GM23248 (cell line): ENCODE data around the gene BTN2A1. TPM values are rescaled to one million over a fixed set of nuclear protein-coding genes. Genes with fewer than 3 reads are reported as not detected.

Experiments used
- DNase-seq: peaks from one replicate; pipeline ENCODE4 v3.0.0-alpha.2; 2015
- H2AFZ ChIP-seq: fragments of 200-600 bp; sonication (generic); 2 replicates; pipeline ENCODE4 v1.6.1; 2016; ENCODE audit warnings: antibody characterized with exemption
- H3F3A ChIP-seq: fragments of 200-600 bp; sonication (generic); 2 replicates; pipeline ENCODE4 v1.6.1; 2016; ENCODE audit warnings: mild to moderate bottlenecking, antibody characterized with exemption, mixed run types; ENCODE audit not compliant: insufficient read depth
- H3K27ac ChIP-seq: fragments of 200-600 bp; sonication (generic); 2 replicates; pipeline ENCODE4 v1.5.1; 2016; ENCODE audit warnings: mild to moderate bottlenecking
- H3K27me3 ChIP-seq: fragments of 200-600 bp; sonication (generic); replicated peaks from 2 replicates; pipeline ENCODE4 v1.6.1; 2016; ENCODE audit warnings: mild to moderate bottlenecking; ENCODE audit not compliant: insufficient read depth
- H3K36me3 ChIP-seq: fragments of 200-600 bp; sonication (generic); 2 replicates; pipeline ENCODE4 v1.6.1; 2016; ENCODE audit warnings: low read depth, mild to moderate bottlenecking
- H3K4me1 ChIP-seq: fragments of 200-600 bp; sonication (generic); 2 replicates; pipeline ENCODE4 v1.6.1; 2016; ENCODE audit warnings: mild to moderate bottlenecking; ENCODE audit not compliant: insufficient read depth
- H3K4me2 ChIP-seq: fragments of 200-600 bp; sonication (generic); one replicate; pipeline ENCODE4 v1.6.1; 2016; ENCODE audit warnings: mild to moderate bottlenecking; ENCODE audit not compliant: unreplicated experiment
- H3K4me3 ChIP-seq: fragments of 200-600 bp; sonication (generic); 2 replicates; pipeline ENCODE4 v1.5.1; 2016; ENCODE audit warnings: mild to moderate bottlenecking
- H3K79me2 ChIP-seq: fragments of 200-600 bp; sonication (generic); 2 replicates; pipeline ENCODE4 v1.6.1; 2016; ENCODE audit warnings: mild to moderate bottlenecking; ENCODE audit not compliant: insufficient read depth
- H3K9ac ChIP-seq: fragments of 200-600 bp; sonication (generic); 2 replicates; pipeline ENCODE4 v1.6.1; 2016; ENCODE audit warnings: mild to moderate bottlenecking
- H3K9me2 ChIP-seq: fragments of 200-600 bp; sonication (generic); 2 replicates; pipeline ENCODE4 v1.6.1; 2016; ENCODE audit warnings: mixed run types, mild to moderate bottlenecking, moderate library complexity; ENCODE audit not compliant: insufficient read depth
- H3K9me3 ChIP-seq: fragments of 200-600 bp; sonication (generic); one replicate; pipeline ENCODE4 v1.6.1; 2017; ENCODE audit warnings: low read depth
- H4K20me1 ChIP-seq: fragments of 200-600 bp; sonication (generic); 2 replicates; pipeline ENCODE4 v1.6.0; 2016; ENCODE audit not compliant: insufficient read depth
- EZH2 ChIP-seq: fragments of 200-600 bp; sonication (generic); IDR thresholded peaks from 2 replicates; pipeline ENCODE4 v1.6.1; 2018; ENCODE audit warnings: antibody characterized with exemption, mild to moderate bottlenecking; ENCODE audit not compliant: insufficient read depth, poor library complexity, severe bottlenecking
- EZH2phosphoT487 ChIP-seq: fragments of 200-600 bp; sonication (generic); IDR thresholded peaks from 2 replicates; pipeline ENCODE4 v1.6.1; 2018; ENCODE audit warnings: antibody characterized with exemption, moderate library complexity, mild to moderate bottlenecking, low read depth; ENCODE audit not compliant: insufficient read depth
- WGBS, 2 experiments: methylation state at CpG; one replicate each; pipeline ENCODE4 v1.1.6; 2015 to 2017; ENCODE audit warnings: low lambda C conversion rate in 2 of 2, low coverage in 1 of 2; ENCODE audit errors: missing lambda C conversion rate in 2 of 2; 5-methylcytosine and 5-hydroxymethylcytosine counted together
- in situ Hi-C: fragments of 300-500 bp; cut with MboI; formaldehyde crosslinking; loops from 2 replicates; pipeline ENCODE4 v1.15.0; 2020
- polyA plus RNA-seq: library from polyadenylated mRNA; unstranded; fragments of >200 nt; fragmentation: Nextera tagmentation; extraction: Ambion mirVana; gene quantifications from 2 replicates; pipeline ENCODE4 v1.2.1, GENCODE V29; 2016
- total RNA-seq: library from RNA; depleted of rRNA; stranded (reverse); fragments of >200 nt; shearing (Covaris generic); gene quantifications from 2 replicates; pipeline ENCODE4 v1.2.3, GENCODE V29; 2014

The BTN2A1 gene
- total and polyA plus RNA-seq, 2 experiments from 2014 or later: 15.0 to 18.4 TPM

DNA sequence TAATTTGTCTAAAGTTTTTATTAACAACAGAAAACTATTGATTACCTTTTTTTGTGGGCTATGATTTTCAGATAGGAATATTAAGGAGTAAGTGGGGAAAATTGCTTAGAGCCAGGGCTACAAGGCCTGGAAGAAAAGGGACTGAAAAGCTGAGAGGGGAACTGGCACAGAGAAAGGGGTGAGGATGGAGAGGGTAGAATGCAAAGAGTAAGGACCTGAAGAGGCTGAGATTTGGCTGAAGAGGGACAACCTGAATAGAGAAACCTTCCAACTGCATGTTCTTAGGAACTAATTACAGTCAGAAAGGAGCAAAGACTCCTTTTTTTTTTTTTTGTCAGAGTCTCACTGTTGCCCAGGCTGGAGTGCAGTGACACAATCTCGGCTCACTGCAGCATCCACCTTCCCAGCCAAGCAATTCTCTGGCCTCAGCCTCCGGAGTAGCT, 16.7 kb downstream of the BTN2A1 start:
- Histone ChIP-seq H3K9me3 (no peaks in the 10 kb centered on the region), H3K4me1 (peaks cover 26% of the 10 kb centered on the region), H4K20me1 (no peaks in the 10 kb centered on the region), H3K9ac (peak overlapping the region; percentile 89), H3K9me2 (no peaks in the 10 kb centered on the region), H3F3A (peaks cover 57% of the 10 kb centered on the region), H3K36me3 (no peaks in the 10 kb centered on the region), H3K4me3 (peak overlapping the region; percentile 76), H3K79me2 (peaks cover 3% of the 10 kb centered on the region; the same call in 1 of the 2 replicates), H2AFZ (peak overlapping the region; percentile 84), H3K4me2 (peak overlapping the region; percentile 100), H3K27ac (peak overlapping the region; percentile 95), H3K27me3 (no peaks in the 10 kb centered on the region)
- TF ChIP-seq EZH2 (no peak), EZH2phosphoT487 (no peak)
- 0% methylated on average over 2 of the region's 2 CpGs for WGBS, 2 experiments
- DNase-seq: no peak
- in situ Hi-C loops: no loop called here

DNA sequence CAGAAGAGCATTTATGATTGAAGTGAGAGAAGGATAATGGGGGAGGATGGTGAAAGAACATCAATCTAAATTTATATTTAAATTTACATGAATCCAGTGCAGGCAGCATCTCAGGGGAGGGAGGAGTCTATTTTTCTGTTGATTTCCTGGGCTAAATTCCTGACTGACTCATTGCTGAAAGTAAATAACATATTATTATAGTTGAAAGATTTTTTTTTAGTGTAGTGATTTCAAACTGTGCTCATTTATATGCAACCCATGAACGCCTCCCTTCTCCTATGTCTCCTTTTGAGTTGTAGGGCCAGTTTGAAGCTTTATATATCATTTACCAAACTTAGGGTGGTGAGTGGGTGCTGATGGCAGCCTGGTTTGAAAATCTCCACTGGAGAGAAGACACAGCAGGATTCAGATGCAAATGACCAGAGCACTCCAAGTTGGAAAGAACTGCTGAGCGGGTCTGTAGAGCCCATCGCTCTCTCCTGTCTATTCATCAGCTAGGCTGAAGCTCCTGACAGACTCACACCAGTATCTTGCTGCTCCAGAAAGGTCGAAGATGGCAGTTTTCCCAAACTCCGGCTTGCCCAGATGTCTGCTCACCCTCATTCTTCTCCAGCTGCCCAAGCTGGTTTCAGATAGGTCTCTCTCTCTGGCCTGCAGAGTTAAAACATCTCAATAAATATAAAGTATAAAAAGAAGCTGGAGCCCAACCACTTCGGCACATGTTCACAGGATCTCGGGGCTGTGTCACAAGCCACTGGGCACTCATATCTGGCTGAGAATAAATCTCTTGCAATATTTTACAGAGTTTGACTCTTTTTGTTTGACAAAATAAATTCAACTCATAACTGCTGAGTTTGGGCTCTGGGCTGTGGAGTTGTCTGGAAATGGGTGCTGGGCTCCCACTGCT, 18.3 kb downstream of the BTN2A1 start:
- Histone ChIP-seq H3K27me3 (no peaks in the 10 kb centered on the region), H3K9me2 (no peaks in the 10 kb centered on the region), H3K9ac (0 out of 2 replicates have a peak overlapping the region, but pooled peaks have one; percentile 6), H3K4me3 (no peak overlapping the region), H3F3A (peaks cover 46% of the 10 kb centered on the region), H3K79me2 (peaks cover 3% of the 10 kb centered on the region; the same call in 1 of the 2 replicates), H3K36me3 (no peaks in the 10 kb centered on the region), H3K9me3 (no peaks in the 10 kb centered on the region), H2AFZ (peak overlapping the region; percentile 43), H3K27ac (peak overlapping the region; percentile 14; the same call in 1 of the 2 replicates), H3K4me1 (peaks cover 26% of the 10 kb centered on the region), H3K4me2 (peak overlapping the region; percentile 100), H4K20me1 (no peaks in the 10 kb centered on the region)
- in situ Hi-C loops: no loop called here
- DNase-seq: peak; percentile 53
- 59 to 62% methylated on average over 7 of the region's 7 CpGs for WGBS, 2 experiments
- no peak for TF ChIP-seq EZH2
- TF ChIP-seq EZH2phosphoT487: no peak

DNA sequence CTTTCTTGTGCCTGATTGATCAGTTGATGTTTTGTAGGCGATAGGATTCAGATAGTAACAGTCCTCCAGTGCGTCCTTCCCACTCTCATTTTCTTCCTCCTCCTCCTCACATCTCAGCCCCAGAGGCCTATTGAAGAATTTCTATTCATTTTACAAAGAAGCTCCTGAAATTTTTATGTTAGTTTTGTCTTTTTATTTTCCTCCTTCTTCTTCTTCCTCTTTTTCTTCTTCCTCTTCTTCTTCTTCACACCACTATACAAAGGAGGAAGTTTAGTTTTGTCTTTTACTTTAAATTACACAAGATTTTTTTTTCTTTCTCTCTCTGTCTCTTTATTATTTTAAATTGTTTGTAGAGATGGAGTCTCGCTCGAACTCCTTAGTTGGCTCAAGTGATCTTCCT, 19.1 kb downstream of the BTN2A1 start:
- Histone ChIP-seq H3F3A (peaks cover 40% of the 10 kb centered on the region), H3K27me3 (no peaks in the 10 kb centered on the region), H4K20me1 (no peaks in the 10 kb centered on the region), H3K4me3 (no peak overlapping the region), H3K9ac (no peak overlapping the region), H3K27ac (no peak overlapping the region), H3K4me1 (peaks cover 26% of the 10 kb centered on the region), H2AFZ (no peak overlapping the region), H3K36me3 (no peaks in the 10 kb centered on the region), H3K9me3 (no peaks in the 10 kb centered on the region), H3K4me2 (no peak overlapping the region), H3K9me2 (no peaks in the 10 kb centered on the region), H3K79me2 (peaks cover 3% of the 10 kb centered on the region; the same call in 1 of the 2 replicates)
- in situ Hi-C loops: no loop called here
- DNase-seq: no peak
- WGBS, 2 experiments: 88 to 95% methylated on average over 4 of the region's 4 CpGs
- no peak for TF ChIP-seq EZH2phosphoT487
- TF ChIP-seq EZH2: no peak

DNA sequence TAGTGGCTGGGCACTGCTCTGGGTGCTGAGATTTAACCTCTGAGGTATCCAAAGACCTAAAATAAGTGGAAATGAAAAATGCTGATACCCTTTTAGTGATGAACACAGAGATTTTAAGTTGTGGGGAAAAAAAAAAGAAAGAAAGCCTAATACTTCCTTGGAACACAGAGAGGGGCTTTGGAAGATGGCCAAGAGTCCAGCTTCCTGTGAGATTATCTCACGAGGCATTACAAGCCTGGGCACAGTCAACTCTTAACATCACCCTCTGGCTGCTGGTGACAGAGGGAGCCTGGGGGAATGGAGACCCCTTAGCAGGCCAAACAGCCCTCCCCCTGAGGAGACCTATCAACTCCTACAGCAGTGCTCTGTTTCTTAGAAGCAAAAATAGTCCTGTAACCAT, 19.7 kb downstream of the BTN2A1 start:
- WGBS, 2 experiments: 48 to 50% methylated on average over 1 of the region's 1 CpG
- H4K20me1 ChIP-seq: no peaks in the 10 kb centered on the region

More for the DNA sequence above, 19.7 kb downstream of the BTN2A1 start:
- H3K9me2 ChIP-seq: no peaks in the 10 kb centered on the region
- no peak overlapping the region for H3K9ac ChIP-seq
- peaks cover 35% of the 10 kb centered on the region for H3F3A ChIP-seq
- H2AFZ ChIP-seq: no peak overlapping the region
- no peaks in the 10 kb centered on the region for H3K27me3 ChIP-seq
- no peak overlapping the region for H3K4me2 ChIP-seq
- H3K9me3 ChIP-seq: no peaks in the 10 kb centered on the region
- no peak overlapping the region for H3K27ac ChIP-seq
- H3K4me3 ChIP-seq: no peak overlapping the region
- no peaks in the 10 kb centered on the region for H3K36me3 ChIP-seq
- no peak for DNase-seq
- TF ChIP-seq EZH2 (no peak), EZH2phosphoT487 (no peak)
- in situ Hi-C loops: no loop called here
- H3K4me1 ChIP-seq: peaks cover 26% of the 10 kb centered on the region
- peaks cover 3% of the 10 kb centered on the region; the same call in 1 of the 2 replicates for H3K79me2 ChIP-seq
